Sciatic nerve (tissue), 2 donors: ENCODE measurements around the gene AQP9. TPM values are rescaled to one million over a fixed set of nuclear protein-coding genes. Genes with fewer than 3 reads are reported as not detected.
"Not testable (repeated sequence)": the region's sequence is repeated elsewhere in the genome, so short reads cannot be mapped to it uniquely, and the experiment has no call there.

ENCODE experiments used
- ATAC-seq: fragments of 200-7000 bp; cut with Tn5 transposase; one replicate; pipeline ENCODE4 v1.9.1; 2020; ENCODE audit warnings: mild to moderate bottlenecking, moderate library complexity
- DNase-seq: peaks from one replicate; pipeline ENCODE4 v3.0.0-alpha.2; 2020; ENCODE audit warnings: low spot score
- intact Hi-C: fragments of 100-400 bp; cut with DNase I; formaldehyde crosslinking; loops from one replicate; pipeline ENCODE4 v1.14.2; 2022
- total RNA-seq: library from RNA; stranded (reverse); fragmentation: NEBNext Ultra II Directional; extraction: Animal tissue kit (Norgen Biotek cat#: 25700); gene quantifications from one replicate; pipeline ENCODE4 v1.2.1, GENCODE V29; 2021
- donor health status: DM: no; HTN: no; CAD: no.
- donor health status: DM: no; HTN: no; CAD: no.

The AQP9 gene
- 9.3 TPM for total RNA-seq

- intact Hi-C loops = no loop called here
- DNase-seq (no peak), ATAC-seq (no peak)
Measured at GRCh38 chr15:58138106-58138505, at the start of gene AQP9. Gene AQP9 (plus strand): TSS chr15:58138381. CDS start chr15:58138566, 185 bp downstream.

- DNase-seq = no peak
- intact Hi-C loops = no loop called here
- no peak for ATAC-seq
Measured at GRCh38 chr15:58095415-58095814, 42.8 kb upstream of the AQP9 start.

- intact Hi-C loops = no loop called here
- ATAC-seq = no peak
Measured at GRCh38 chr15:58096529-58097084, 41.6 kb upstream of the AQP9 start.

GRCh38 chr15:58103482-58103881 is 34.7 kb upstream of the AQP9 start:
- intact Hi-C loops = no loop called here
- ATAC-seq (no peak), DNase-seq (no peak)

More at GRCh38 chr15:58096529-58097084, 41.6 kb upstream of the AQP9 start:
- no peak for DNase-seq

GRCh38 chr15:58108117-58108516 is 30.1 kb upstream of the AQP9 start:
- no peak for DNase-seq
- intact Hi-C loops = no loop called here
- ATAC-seq = no peak

- intact Hi-C loops = no loop called here
- ATAC-seq (no peak), DNase-seq (no peak)
Measured at GRCh38 chr15:58109419-58109818, 28.8 kb upstream of the AQP9 start.

GRCh38 chr15:58110999-58111717 is 27.0 kb upstream of the AQP9 start:
- no peak for ATAC-seq
- intact Hi-C loops = no loop called here
- no peak for DNase-seq

GRCh38 chr15:58111718-58112104 is 26.5 kb upstream of the AQP9 start:
- no peak for DNase-seq
- intact Hi-C loops = no loop called here
- no peak for ATAC-seq

- DNase-seq, intact Hi-C loops, ATAC-seq: not testable (repeated sequence)
Measured at GRCh38 chr15:58113358-58113757, 24.8 kb upstream of the AQP9 start.

GRCh38 chr15:58114388-58114787 is 23.8 kb upstream of the AQP9 start:
- no peak for ATAC-seq
- intact Hi-C loops = no loop called here
- no peak for DNase-seq

- intact Hi-C loops = no loop called here
- DNase-seq = no peak
- ATAC-seq = no peak
Measured at GRCh38 chr15:58114812-58115211, 23.4 kb upstream of the AQP9 start.

GRCh38 chr15:58115692-58116091 is 22.5 kb upstream of the AQP9 start:
- no peak for ATAC-seq
- intact Hi-C loops = no loop called here
- no peak for DNase-seq

- ATAC-seq (no peak), DNase-seq (no peak)
- intact Hi-C loops = no loop called here
Measured at GRCh38 chr15:58117619-58118018, 20.6 kb upstream of the AQP9 start.

- intact Hi-C loops = no loop called here
- DNase-seq (no peak), ATAC-seq (no peak)
Measured at GRCh38 chr15:58118272-58118671, 19.9 kb upstream of the AQP9 start.

- DNase-seq (no peak), ATAC-seq (no peak)
- intact Hi-C loops = no loop called here
Measured at GRCh38 chr15:58119016-58119415, 19.2 kb upstream of the AQP9 start.

- DNase-seq (no peak), ATAC-seq (no peak)
- intact Hi-C loops = no loop called here
Measured at GRCh38 chr15:58124585-58124984, 13.6 kb upstream of the AQP9 start.

GRCh38 chr15:58125333-58125732 is 12.8 kb upstream of the AQP9 start:
- DNase-seq (no peak), ATAC-seq (no peak)
- intact Hi-C loops = no loop called here

GRCh38 chr15:58134886-58135285 is 3.3 kb upstream of the AQP9 start:
- intact Hi-C loops = no loop called here
- ATAC-seq = no peak
- DNase-seq = no peak

GRCh38 chr15:58135511-58136174 is 2.5 kb upstream of the AQP9 start:
- no peak for DNase-seq
- no peak for ATAC-seq
- intact Hi-C loops = no loop called here

GRCh38 chr15:58136731-58137130 is 1.4 kb upstream of the AQP9 start:
- intact Hi-C loops = no loop called here
- ATAC-seq (no peak), DNase-seq (no peak)
